ENCODE data around the gene ATE1. TPM values are rescaled to one million over a fixed set of nuclear protein-coding genes. Genes with fewer than 3 reads are reported as not detected.
"Not testable (repeated sequence)": the region's sequence is repeated elsewhere in the genome, so short reads cannot be mapped to it uniquely, and the experiment has no call there.

The ATE1 gene
- total RNA-seq, 1 donor from 2014 or later, result 34.6 TPM

DNA sequence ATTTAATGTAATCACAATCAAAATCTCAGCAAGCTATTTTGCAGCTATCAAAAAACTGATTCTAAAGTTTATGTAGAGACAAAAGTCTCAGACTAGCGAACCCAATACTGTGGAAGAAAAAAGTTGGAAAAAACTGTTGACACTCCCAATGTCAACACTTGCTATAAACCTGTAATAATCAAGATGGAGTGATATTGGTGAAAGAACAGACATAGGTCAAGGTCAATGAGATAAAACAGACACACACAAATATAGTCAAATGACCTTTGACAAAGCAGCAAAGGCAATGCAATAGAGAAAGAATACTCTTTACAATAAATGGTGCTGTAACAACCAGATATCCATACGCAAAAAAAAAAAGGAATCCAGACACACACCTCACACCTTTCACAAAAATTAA lies 84.5 kb downstream of the ATE1 start:
- no peak for ATAC-seq (ENCODE audit: poor library complexity)
- DNase-seq, result no peak

DNA sequence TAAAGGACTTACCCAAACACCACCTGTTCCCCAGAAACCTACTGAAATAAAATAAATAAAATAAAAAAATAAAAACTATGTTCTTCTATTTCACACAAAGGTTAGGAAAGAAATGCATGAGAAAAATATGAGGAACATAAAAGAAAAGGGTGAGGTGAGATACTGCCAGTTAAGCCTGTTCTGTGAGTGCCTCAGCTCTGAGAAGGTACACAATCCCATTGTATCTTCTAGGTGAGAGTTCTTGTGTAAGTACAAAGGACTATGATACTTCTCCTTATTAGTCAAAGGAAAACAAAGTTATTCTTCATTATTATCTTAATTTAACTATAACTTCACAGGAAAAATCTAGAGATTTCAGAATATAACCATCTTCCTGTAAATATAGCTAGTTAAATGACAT lies 86.0 kb downstream of the ATE1 start:
- ATAC-seq (ENCODE audit: poor library complexity) (no peak), DNase-seq (no peak)
- intact Hi-C loops (cut with DNase I), result no loop called here

More for the DNA sequence above, 84.5 kb downstream of the ATE1 start:
- intact Hi-C loops (cut with DNase I), result no loop called here

DNA sequence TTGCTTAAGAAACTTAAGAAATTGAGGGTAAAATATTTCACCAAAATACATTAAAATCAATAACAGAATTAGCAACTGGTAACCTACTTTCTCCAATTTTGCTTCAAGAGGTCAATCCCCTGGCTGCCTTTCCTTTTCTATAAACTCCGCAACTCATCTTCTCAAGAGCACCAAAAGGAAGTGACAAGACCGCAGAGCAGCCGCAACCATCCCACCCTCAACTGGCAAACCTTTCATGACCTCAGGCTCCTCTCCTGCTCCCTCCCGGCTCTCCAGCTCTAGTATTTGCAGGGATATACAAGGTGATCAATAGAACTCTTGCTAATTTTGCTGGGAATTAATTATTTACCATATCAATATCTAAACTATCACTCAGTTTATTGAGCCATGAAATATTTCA lies 88.9 kb downstream of the ATE1 start:
- ATAC-seq (ENCODE audit: poor library complexity) (no peak), DNase-seq (no peak)
- intact Hi-C loops (cut with DNase I), result no loop called here

DNA sequence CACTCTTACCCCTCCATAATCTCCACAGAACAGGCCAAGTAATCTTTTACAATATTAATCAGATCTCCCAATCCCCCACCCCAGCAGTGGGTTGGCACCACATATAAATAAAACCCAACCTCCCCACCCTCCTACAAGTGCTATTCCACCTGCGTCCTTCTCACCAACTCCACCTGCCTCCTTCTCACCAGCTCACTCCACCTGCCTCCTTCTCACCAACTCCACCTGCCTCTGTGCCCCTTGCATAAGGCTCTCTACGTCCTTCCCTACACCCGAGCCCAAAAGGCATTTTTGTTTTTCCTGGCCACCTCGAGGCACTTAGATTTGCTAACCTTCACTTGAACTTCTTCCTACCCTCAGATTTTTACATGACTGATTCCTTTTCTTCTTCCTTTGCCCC lies 89.7 kb downstream of the ATE1 start:
- intact Hi-C loops (cut with DNase I), result no loop called here
- no peak for DNase-seq
- ATAC-seq (ENCODE audit: poor library complexity), result no peak

DNA sequence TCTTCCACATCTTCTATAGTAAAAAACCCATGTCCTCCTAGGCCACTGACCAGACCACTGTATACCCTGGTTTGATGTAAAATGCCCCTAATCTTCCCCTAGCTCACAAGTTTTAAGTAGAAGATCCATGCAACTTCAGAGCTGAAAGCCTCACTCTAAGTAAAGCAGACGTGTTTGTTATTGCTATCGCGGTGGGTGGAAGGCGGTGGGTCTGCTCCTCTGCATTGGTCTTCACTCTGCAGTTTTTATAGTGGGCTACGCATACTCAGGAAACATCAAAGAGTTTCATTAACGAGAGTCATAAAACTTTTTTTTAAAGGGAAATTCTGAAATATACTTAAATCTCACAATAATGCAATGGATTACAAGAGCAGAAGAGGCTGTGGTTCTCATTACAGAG lies 91.7 kb downstream of the ATE1 start:
- DNase-seq (no peak), ATAC-seq (ENCODE audit: poor library complexity) (no peak)
- intact Hi-C loops (cut with DNase I), result no loop called here

DNA sequence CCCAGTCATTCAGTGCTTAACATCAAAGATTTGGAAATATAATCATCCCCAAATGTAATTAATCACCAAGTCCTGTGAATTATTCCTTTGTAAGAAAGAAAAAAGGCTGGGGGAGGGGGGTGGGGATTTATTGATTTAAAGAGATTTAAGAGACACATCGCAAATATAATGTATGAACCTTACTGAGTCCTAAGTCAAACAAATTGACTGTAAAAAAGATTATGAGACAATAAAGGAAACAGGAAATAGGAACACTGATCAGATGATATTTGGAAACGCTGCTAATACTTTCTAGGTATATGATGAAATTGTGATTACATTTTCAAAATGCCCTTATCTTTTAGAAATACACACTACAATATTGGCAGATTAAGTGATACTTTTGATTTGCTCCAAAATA lies 92.5 kb downstream of the ATE1 start:
- no peak for ATAC-seq (ENCODE audit: poor library complexity)
- DNase-seq, result no peak
- intact Hi-C loops (cut with DNase I), result no loop called here

DNA sequence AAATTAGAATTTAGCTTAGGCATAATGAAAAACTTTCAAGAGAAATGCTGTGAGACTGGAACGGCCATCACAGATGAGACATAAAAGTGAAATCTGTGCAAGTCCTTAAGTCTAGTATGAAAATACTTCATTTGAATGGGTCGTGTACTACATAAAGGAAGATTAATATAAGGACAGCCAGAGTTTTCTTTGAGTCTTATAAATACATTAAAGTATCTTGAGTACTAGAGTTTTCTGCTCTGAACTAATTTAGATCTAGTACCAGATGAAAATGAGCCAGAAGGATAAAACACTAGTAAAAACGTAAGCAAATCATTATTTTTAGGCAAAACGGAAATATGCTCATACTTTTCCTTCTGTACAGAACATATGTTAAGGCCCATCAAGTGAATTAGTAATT lies 93.1 kb downstream of the ATE1 start:
- intact Hi-C loops (cut with DNase I), result no loop called here
- ATAC-seq (ENCODE audit: poor library complexity) (no peak), DNase-seq (no peak)

DNA sequence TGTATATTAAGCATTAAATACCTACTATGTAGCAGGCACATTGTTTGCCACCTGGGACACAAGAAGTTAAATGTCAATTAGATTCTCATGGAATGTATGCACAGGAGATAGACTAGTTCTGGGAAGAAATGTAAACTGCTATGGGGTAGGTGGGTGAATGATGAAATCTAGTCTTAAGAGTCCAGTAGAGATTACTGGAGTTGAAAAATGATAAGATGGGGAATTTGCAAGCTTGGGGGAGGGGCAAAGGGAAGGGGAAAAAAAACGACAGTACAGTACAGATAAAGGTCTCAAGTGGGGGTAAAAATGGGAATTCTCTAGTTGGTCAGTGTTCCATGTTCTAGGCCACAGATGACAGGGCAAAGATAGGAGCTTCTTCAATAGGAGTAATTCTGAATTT lies 94.4 kb downstream of the ATE1 start:
- no peak for DNase-seq
- ATAC-seq (ENCODE audit: poor library complexity), result no peak
- intact Hi-C loops (cut with DNase I), result no loop called here

DNA sequence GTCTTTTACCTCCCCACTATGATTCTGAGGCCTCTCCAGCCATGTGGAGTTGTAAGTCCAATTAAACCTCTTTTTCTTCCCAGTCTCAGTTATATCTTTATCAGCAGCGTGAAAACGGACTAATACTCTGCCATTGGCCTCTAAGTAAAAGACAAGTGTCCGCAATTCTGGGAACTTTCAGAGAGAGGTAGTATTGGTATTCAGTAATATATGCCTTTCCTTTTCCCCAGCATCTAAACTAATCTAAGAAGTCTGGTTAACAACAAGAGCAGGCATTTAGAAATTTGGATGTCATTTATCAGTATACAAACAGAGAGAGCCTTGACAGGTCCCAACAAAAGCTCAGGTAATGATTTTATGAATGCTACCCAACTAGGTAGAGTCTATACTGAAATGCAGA lies 95.2 kb downstream of the ATE1 start:
- intact Hi-C loops (cut with DNase I), result no loop called here
- no peak for DNase-seq
- ATAC-seq (ENCODE audit: poor library complexity), result no peak

DNA sequence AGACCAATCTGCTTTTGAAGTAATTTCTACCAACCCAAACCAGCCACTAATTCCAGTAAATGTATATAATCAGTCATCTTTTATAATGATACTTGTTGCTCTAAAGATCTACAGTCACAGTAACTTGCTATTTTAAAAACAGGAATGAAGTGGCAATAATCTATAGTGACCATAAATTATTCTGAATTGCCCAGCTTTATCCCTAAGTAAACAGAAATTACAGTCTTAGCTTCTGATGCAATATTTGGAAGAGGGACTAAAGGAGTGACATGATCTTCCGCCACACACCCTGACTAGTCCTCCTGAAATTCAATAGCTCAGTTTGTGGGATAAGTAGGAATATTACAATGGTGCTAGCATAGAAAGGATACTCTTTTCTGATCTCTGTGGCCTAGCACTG lies 96.1 kb downstream of the ATE1 start:
- intact Hi-C loops (cut with DNase I), result no loop called here
- no peak for DNase-seq
- ATAC-seq (ENCODE audit: poor library complexity), result no peak

DNA sequence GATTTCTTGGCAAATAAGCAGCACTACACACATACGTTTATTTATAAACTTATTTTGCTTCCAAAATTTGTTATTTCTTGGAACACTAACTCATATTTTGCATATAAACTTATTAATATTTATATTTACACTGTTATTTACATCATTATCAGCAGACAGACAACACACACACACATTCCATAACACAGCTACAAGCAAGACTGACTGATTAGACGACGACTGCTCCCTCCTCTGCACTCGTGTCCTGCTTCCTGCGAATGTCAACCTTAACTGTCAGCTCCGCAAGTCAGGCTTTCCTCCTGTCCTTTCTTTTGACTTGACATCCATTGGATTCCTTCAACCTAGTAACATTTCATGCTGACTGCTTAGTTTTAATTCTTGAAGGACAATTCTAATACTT lies 96.6 kb downstream of the ATE1 start:
- peak; percentile 84 for ATAC-seq (ENCODE audit: poor library complexity)
- no peak for DNase-seq
- intact Hi-C loops (cut with DNase I), result no loop called here

DNA sequence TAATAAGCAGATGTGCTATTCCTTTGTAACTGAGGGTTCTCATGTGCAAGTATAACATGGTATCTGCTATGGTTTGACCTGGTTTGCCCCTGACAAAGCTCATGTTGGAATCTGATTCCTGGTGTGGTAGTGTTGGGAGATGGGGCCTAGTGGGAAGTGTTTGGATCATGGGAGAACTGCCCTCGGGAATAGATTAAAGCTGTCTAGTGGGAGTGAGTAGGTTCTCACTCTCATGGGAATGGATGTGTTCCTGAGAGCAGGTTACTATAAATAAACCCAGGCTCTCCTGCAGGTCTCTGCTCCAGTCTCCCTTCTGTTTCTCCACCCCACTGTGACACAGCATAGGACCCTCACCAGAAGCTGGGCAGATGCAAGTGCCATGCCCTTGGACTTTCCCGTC lies 97.7 kb downstream of the ATE1 start:
- intact Hi-C loops (cut with DNase I), result no loop called here
- DNase-seq (no peak), ATAC-seq (ENCODE audit: poor library complexity) (peak; percentile 84)

DNA sequence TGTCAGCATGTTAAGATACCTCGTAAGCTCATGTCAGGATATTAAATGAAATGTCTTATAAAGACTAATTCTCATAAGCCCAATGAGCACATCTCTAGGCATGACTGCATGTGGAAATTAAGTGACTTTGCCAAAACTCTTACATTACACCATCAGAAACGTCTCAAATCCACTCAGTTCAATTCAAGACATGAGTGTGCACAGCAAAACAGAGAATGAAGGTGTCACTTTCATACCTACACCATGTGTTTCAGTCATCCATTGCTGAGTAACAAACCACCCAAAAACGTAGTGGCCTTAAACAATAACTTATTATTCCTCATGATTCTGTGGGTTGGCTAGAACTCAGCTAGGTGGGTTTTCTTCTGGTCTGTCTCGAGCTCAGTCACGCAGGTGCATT lies 99.8 kb downstream of the ATE1 start:
- intact Hi-C loops (cut with DNase I), result no loop called here
- no peak for ATAC-seq (ENCODE audit: poor library complexity)
- no peak for DNase-seq

DNA sequence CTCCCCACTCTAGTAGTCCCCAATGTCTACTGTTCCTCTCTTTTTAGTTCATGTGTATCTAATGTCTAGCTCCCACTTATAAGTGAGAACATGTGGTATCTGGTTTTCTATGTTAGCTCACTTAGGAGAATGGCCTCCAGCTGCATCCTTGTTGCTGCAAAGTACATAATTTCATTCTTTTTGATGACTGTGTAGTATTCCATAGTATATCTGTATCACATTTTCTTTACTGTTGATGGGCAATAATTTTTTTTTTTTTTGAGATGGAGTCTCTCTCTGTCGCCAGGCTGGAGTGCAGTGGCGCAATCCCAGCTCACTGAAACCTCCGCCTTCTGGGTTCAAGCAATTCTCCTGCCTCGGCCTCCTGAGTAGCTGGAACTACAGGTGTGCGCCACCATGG lies 101.1 kb downstream of the ATE1 start:
- ATAC-seq (ENCODE audit: poor library complexity); intact Hi-C loops (cut with DNase I); DNase-seq: not testable (repeated sequence)

DNA sequence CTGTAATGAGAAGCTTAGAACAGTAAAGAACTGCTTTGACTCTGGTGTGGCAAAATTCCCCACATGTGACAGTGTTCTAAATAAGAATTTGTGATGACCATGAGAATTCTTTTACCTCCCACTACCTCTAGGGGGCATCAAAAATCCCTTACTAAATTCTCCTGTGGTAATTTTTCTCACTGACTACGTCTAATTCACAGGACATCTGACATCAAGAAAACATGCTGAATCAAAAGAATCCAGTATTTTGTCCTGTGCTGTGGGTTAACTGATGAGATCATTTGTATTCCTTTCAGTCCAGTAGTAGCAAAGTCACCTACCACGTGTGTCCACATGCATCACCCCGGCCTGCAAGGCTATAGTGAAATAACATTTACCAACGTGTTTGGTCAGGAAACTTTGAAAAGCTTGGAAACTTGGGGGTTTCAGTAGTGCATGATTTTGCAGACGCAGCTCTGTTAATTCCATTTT lies 103.8 kb downstream of the ATE1 start:
- intact Hi-C loops (cut with DNase I), result no loop called here
- ATAC-seq (ENCODE audit: poor library complexity) (peak; percentile 51), DNase-seq (no peak)

DNA sequence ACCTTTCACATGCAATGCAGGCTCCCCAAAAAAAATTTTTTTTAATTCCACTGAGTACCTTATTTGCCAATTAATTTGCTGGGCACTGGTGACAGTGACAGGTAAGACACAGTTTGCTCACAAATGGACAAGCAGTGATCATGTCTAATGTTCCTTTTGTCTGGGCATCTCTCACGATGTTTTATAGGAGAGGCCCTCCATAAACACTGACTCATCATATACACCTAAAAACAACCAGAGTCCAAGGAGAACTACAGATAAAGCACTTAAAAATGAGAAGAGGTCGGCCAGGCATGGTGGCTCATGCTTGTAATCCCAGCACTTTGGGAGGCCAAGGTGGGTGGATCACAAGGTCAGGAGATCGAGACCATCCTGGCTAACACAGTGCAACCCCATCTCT lies 105.1 kb downstream of the ATE1 start:
- ATAC-seq (ENCODE audit: poor library complexity) (no peak), DNase-seq (no peak)
- intact Hi-C loops (cut with DNase I), result no loop called here

DNA sequence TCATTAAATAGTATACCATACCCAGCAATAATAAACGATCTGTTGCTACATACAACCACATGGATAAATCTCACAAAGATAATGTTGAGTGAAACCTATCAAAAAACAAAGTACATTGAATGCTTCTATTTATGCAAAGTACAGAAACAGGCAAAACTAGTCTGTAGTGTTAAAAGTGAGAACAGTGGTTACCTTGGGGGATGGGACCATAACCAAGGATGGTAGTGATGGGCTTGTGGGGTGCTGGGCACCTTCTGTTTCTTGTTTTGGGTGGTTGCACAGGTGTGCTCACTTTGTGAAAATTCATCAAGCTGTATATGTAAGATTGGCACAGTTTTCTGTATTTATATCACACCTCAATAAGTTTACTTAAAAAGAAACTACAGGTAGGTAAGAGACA lies 105.7 kb downstream of the ATE1 start:
- intact Hi-C loops (cut with DNase I), result no loop called here
- ATAC-seq (ENCODE audit: poor library complexity) (no peak), DNase-seq (no peak)

DNA sequence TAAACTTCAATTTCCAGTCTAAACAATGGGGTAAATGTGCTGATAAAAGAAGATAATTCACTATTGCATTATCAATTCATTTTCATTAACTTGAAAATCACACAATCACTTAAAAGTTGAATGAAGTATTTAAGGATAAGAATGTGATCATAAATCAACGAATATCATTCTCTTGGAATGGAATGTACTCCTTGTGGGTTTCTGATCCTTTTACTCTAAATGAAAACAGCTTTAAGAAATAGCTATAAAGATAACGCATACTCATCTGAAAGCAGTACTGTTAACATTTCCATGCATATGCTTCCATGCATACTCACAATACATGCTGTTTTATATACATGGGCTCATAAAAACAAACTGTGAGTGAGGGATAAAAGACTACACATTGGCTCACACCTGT lies 108.8 kb downstream of the ATE1 start:
- ATAC-seq (ENCODE audit: poor library complexity) (no peak), DNase-seq (no peak)
- intact Hi-C loops (cut with DNase I), result no loop called here

DNA sequence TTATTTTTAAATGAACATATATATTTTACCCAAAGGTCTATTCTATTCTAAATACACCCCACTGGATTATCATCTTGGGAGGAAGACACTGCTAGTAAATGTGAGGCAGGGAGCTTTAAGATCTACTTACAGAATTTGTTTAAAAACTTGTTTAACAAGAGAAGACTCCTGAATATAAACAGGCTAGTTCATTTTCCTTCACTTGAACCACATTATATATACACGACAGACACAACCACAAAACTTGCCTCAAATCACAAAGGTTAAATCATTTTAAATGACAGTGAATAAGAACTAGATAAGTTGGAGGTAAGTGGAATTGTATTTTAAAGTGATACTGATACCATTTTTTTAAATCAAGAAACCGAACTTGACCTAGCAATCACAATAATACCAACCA lies 109.2 kb downstream of the ATE1 start:
- DNase-seq (no peak), ATAC-seq (ENCODE audit: poor library complexity) (no peak)
- intact Hi-C loops (cut with DNase I), result no loop called here

DNA sequence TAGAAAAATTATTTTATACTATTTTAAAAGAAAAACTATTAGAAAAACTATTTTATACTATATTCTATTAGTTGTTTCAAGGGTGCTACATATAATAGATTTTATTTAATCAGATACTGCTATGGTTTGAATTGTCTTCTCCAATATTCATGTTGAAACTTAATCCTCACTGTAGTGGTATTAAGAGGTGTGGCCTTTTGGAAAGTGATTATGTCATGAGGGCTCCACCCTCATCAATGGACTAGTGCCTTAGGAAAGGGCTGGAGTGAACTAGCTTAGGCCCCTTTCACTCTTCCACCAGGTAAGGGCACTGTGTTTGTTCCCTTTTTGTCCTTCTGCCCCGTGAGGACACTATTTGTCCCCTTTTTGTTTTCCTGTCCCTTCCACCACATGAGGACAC lies 111.6 kb downstream of the ATE1 start:
- no peak for DNase-seq
- ATAC-seq (ENCODE audit: poor library complexity), result no peak
- intact Hi-C loops (cut with DNase I), result no loop called here

DNA sequence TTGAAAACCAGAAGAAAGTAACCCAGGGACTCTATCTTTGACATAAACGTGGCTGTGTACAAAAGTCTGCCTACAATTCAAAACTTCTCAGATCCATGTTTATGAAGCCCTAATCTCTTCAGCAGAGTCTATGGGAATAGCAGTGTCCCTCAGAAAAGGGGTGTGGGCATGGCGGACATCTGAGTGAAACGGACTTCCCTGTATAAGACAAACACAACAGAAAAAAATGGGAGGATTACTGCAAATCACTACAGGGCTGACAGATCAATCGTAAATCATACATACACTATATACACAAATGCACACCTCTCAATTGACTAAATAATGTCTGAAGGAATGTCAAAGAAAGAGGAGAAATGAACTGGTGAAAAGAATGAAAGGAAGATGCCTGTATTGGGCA lies 114.0 kb downstream of the ATE1 start:
- intact Hi-C loops (cut with DNase I), result no loop called here
- ATAC-seq (ENCODE audit: poor library complexity), result no peak

More for the DNA sequence above, 114.0 kb downstream of the ATE1 start:
- DNase-seq, result no peak
